ENCODE results near the gene TRIP11.

DNA sequence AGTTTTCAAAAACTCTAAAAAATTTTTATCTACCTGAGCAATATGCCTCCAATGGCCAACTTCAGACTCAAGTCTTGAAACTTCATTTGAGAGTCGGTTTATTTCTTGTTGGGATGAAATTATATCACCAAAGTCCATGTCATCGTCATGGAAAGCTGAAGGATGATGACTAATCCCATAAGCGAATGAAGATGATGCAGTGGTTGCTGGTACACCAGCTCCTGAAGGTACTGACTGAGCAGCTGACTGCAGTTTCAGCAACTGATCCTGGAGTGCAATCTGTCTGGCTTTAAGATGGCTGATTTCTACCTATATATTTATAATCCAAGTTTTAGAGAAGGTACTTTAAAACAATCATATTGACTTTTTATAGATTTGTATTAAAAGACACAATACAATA lies 18.3 kb downstream of the TRIP11 start:
- TF ChIP-seq, protein P1, sequence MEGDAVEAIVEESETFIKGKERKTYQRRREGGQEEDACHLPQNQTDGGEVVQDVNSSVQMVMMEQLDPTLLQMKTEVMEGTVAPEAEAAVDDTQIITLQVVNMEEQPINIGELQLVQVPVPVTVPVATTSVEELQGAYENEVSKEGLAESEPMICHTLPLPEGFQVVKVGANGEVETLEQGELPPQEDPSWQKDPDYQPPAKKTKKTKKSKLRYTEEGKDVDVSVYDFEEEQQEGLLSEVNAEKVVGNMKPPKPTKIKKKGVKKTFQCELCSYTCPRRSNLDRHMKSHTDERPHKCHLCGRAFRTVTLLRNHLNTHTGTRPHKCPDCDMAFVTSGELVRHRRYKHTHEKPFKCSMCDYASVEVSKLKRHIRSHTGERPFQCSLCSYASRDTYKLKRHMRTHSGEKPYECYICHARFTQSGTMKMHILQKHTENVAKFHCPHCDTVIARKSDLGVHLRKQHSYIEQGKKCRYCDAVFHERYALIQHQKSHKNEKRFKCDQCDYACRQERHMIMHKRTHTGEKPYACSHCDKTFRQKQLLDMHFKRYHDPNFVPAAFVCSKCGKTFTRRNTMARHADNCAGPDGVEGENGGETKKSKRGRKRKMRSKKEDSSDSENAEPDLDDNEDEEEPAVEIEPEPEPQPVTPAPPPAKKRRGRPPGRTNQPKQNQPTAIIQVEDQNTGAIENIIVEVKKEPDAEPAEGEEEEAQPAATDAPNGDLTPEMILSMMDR (IDR thresholded peaks at IDR 0.05; ENCODE audit: low read depth, low read length): no peak
- TF ChIP-seq POLR2A (IDR thresholded peaks at IDR 0.05; ENCODE audit: extremely low read depth, insufficient read length): no peak
